ENCODE results near the gene TMEM250.

GRCh38 chr9:136089697-136090045 lies 29.0 kb downstream of the TMEM250 start:
- peak; percentile 52; the same call in 1 of the 2 replicates for TF ChIP-seq CTCF (conservative IDR thresholded peaks at IDR 0.05; ENCODE audit: low read depth, low read length)
- no peak for TF ChIP-seq EZH2 (IDR thresholded peaks at IDR 0.05; ENCODE audit: borderline replicate concordance, low read depth, low read length, poor library complexity, severe bottlenecking)
